22Rv1 (cell line): ENCODE data around the gene PKNOX2.

ENCODE experiments used
- H3K27ac ChIP-seq: fragments of 450-650 bp; 2 replicates; pipeline ENCODE4 v1.5.1; 2017
- ZFX ChIP-seq: fragments of 450-650 bp; IDR thresholded peaks from 2 replicates; pipeline ENCODE4 v1.6.1; 2017; ENCODE audit warnings: antibody characterized with exemption, borderline replicate concordance
- TF ChIP-seq, protein P1 (sequence below): fragments of 450-650 bp; IDR thresholded peaks from 2 replicates; pipeline ENCODE4 v1.5.1; 2017; ENCODE audit warnings: mild to moderate bottlenecking

PKNOX2 gene

DNA sequence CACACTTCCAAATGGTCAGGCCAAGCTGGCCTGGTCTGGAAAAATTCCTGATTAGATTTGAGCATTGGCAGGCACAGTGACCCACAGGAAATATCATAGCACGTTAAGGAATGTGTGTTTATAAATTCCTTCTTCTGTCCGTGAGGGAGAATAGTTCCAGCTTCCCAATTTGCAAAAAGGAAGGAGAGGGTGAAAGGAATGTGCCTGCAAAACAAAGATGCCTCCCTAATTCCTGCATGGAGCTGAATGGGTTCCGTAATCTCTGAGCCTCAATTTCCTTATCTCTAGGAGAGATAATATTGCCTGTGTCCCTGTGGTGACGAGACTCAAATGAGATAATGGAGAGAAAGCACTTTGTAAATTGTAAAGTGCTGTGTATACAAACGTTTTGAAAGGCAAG, 226.4 kb downstream of the PKNOX2 start:
- H3K27ac ChIP-seq, result no peak overlapping the region
- TF ChIP-seq, protein P1, sequence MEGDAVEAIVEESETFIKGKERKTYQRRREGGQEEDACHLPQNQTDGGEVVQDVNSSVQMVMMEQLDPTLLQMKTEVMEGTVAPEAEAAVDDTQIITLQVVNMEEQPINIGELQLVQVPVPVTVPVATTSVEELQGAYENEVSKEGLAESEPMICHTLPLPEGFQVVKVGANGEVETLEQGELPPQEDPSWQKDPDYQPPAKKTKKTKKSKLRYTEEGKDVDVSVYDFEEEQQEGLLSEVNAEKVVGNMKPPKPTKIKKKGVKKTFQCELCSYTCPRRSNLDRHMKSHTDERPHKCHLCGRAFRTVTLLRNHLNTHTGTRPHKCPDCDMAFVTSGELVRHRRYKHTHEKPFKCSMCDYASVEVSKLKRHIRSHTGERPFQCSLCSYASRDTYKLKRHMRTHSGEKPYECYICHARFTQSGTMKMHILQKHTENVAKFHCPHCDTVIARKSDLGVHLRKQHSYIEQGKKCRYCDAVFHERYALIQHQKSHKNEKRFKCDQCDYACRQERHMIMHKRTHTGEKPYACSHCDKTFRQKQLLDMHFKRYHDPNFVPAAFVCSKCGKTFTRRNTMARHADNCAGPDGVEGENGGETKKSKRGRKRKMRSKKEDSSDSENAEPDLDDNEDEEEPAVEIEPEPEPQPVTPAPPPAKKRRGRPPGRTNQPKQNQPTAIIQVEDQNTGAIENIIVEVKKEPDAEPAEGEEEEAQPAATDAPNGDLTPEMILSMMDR, result no peak
- TF ChIP-seq ZFX, result no peak

DNA sequence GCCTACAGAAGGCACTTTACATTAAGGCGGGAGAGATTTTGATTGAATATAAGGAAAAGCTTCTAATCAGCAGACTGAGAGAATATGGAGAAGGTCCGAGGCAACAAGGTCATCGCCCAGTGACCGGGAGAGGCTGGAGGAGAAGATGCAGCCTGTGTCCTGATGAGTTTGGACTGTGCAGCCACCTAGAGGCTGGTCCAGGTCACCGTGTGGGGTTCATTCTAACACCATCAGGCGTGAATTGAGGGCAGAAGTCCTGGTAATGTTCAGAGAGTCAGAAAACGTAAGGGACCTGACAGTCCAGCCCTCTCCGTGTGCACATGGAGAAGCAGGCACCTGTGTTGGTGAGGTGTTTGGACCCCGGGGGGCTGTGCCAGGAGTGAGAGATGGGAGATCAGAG, 228.8 kb downstream of the PKNOX2 start:
- TF ChIP-seq, protein P1, result no peak
- TF ChIP-seq ZFX, result no peak
- no peak overlapping the region for H3K27ac ChIP-seq

DNA sequence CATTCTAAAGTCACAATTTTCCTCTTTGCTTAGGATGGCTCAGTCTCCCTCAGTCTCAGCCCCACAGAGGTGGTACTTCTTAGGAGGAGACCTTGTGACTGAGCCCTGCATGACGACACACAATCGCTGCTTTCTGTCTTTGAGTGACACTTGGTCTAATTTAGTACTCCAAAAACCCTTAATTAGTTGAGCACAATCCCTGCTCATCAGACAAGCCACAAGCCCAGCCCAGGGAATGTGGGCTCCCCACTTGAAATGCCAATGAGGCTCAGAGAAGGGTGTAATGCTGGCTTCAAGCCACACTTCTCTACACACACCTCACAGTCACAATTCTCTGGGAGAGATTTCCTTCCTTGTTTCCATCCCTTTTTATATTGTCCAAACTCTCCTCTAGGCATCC, 229.7 kb downstream of the PKNOX2 start:
- TF ChIP-seq ZFX, result no peak
- TF ChIP-seq, protein P1, result no peak
- H3K27ac ChIP-seq, result no peak overlapping the region

DNA sequence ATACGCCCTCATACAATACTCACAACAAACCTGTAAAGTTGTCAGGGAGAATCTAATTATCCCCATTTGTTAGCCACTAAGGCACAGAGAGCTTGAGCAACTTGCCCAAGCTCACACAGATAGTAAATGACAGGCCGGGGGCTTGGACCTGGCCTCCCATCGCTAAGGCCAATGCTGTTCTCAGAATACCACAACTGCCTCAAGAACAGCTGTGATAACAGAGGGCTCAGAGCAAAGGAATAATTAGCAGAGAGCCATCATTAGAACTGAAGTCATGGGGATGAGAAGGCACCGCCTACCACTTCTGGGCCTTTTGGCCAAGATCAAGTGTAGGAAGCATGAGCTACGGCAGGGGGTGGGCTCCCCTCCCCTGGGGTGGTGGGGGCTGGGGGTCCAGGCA, 232.9 kb downstream of the PKNOX2 start:
- no peak overlapping the region for H3K27ac ChIP-seq
- TF ChIP-seq, protein P1, result no peak
- no peak for TF ChIP-seq ZFX

DNA sequence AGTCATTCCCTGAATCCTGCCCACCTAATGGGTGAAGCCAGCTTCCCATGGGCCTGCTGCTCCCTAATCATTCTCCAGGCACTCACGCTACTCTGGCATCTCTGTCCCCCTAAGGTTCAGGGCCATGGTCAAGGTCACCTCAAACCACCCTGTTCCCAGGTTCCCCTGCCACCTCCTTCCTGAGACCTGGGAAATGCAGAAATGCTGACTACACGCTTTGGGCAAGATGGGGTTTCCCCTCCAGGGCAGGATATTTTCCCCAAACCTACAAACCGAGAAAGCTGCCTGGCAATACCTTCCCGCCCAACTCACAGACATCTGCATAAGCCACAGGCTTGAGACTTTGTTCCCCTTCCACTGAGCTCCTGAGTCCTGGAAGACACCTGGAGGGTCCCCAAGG, 233.9 kb downstream of the PKNOX2 start:
- no peak for TF ChIP-seq ZFX
- TF ChIP-seq, protein P1, result no peak
- H3K27ac ChIP-seq, result no peak overlapping the region

DNA sequence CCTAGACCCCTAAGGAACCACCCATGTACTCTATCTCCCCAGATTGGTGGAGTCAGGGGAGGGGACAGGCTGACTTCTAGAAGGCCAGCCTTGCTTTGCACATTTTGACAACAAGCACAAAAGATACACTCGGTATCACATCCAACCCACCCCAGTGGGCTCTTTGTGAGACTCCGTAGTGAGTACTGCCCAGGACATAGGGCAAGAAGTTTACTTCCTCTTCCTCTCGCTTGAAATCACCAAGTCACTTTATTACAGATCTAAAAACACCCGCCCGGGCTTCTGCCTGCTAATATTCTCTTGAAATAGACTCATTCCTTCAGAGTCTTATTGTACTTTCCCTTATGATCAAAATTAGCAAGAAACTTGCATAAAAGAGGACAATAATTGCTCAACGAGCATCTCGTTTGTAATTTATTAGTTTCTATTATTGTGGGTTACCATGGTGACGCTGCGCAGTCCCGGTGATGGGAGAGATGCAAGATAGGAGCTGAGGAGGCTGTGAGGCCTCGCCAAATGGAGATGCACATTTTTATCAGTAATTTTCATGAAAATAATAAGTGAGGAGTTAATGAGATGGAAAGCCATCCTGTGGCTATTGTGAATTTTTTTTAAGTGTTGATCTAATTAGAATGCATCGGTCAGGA, 234.6 kb downstream of the PKNOX2 start:
- TF ChIP-seq ZFX, result no peak
- TF ChIP-seq, protein P1, result no peak
- H3K27ac ChIP-seq, result no peak overlapping the region

DNA sequence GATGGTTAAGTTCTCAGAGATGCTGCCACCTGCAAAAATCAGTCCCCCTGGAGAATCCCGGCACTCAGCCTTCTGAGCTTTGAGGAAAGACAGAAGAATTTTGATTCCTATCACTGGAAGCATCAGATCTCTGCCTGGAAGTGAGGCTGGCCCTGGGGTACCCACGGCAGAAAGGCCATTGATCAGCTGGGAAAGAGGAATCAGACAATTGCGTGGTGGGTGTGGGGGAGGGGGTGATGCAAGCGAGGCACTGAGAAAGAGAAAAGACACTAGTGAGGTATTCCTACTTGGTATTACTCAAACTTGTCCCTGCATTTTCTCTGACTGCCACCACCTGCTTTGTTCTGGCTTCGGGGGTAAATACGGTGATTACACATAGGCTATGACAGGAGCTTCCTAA, 235.4 kb downstream of the PKNOX2 start:
- no peak overlapping the region for H3K27ac ChIP-seq
- no peak for TF ChIP-seq ZFX
- TF ChIP-seq, protein P1, result no peak
